K562 (cell line): Measurements from ENCODE around the gene SIRT2. TPM values are rescaled to one million over a fixed set of nuclear protein-coding genes. Genes with fewer than 3 reads are reported as not detected.
A peak's percentile ranks its signal among the peaks of the same experiment; 100 is the strongest.

Source experiments
- CREB3 ChIP-seq: fragments of 450-650 bp; conservative IDR thresholded peaks from 2 replicates; pipeline ENCODE4 v1.6.1; 2016; ENCODE audit warnings: missing genetic modification characterization, low read depth, mild to moderate bottlenecking, missing compliant biosample characterization, moderate library complexity
- CTCFL ChIP-seq: IDR thresholded peaks from 2 replicates; pipeline ENCODE4 v1.6.1; 2011; ENCODE audit warnings: borderline replicate concordance, low read depth, mild to moderate bottlenecking, moderate library complexity, low read length; ENCODE audit not compliant: insufficient read depth, poor library complexity, severe bottlenecking
- GABPA ChIP-seq: fragments of 200-800 bp; sonication (Bioruptor generic); conservative IDR thresholded peaks from 2 replicates; pipeline ENCODE4 v1.6.1; 2016; ENCODE audit warnings: low read depth, missing genetic modification characterization, missing compliant biosample characterization
- GTF3C2 ChIP-seq: IDR thresholded peaks from 3 replicates; pipeline ENCODE4 v1.6.1; 2011; ENCODE audit warnings: borderline replicate concordance, mild to moderate bottlenecking, moderate library complexity; ENCODE audit not compliant: insufficient read length; ENCODE audit errors: extremely low read depth
- KDM2B ChIP-seq: fragments of 250-450 bp; sonication (Bioruptor Pico); IDR thresholded peaks from 2 replicates; pipeline ENCODE4 v1.8.0; 2021; ENCODE audit warnings: mild to moderate bottlenecking, moderate library complexity
- RBFOX2 ChIP-seq: fragments of 200-400 bp; formaldehyde crosslinking; IDR thresholded peaks from 2 replicates; pipeline ENCODE4 v1.6.1; 2017; ENCODE audit warnings: low read depth, mild to moderate bottlenecking, low read length, moderate library complexity
- RBM25 ChIP-seq: fragments of 200-400 bp; formaldehyde crosslinking; IDR thresholded peaks from 2 replicates; pipeline ENCODE4 v1.6.1; 2018; ENCODE audit warnings: low read length, low read depth, moderate library complexity; ENCODE audit not compliant: severe bottlenecking
- SP2 ChIP-seq: IDR thresholded peaks from 2 replicates; pipeline ENCODE4 v1.6.1; 2011; ENCODE audit warnings: mild to moderate bottlenecking, low read depth, low read length, moderate library complexity; ENCODE audit not compliant: poor library complexity, severe bottlenecking; ENCODE audit errors: extremely low read depth
- polyA plus RNA-seq, 8 experiments: library from polyadenylated mRNA; depleted of rRNA in 4 of 8; stranded (reverse) in 5 of 8; unstranded in 3 of 8; fragments of >200 nt; fragmentation: Nextera tagmentation in 2 of 8; fragmentation: Illumina TruSeq in 1 of 8; extraction: Ambion mirVana in 2 of 8; extraction: Trizol in 1 of 8; gene quantifications; 2 replicates each; pipeline versions ENCODE4 v1.2.1 to v1.2.3, GENCODE V29; 2011 to 2014; ENCODE audit warnings: inconsistent platforms in 1 of 8, missing spikeins in 1 of 8
- total RNA-seq, 7 experiments: library from RNA; depleted of rRNA in 6 of 7; stranded (reverse); fragments of >200 nt in 6 of 7; fragmentation: Illumina TruSeq in 2 of 7; extraction: Trizol in 2 of 7; gene quantifications; 2 replicates each; pipeline versions ENCODE4 v1.2.1 to v1.2.3, GENCODE V29; 2011 to 2021; ENCODE audit warnings: low replicate concordance in 1 of 7

Gene SIRT2
- total and polyA plus RNA-seq, 9 of the 15 experiments (the other 6 are each of a cell fraction or from before 2014, with no cell fraction given) = 2.3 to 35.2 (median 22.9) TPM

GRCh38 chr19:38932425-38933179, 33.2 kb upstream of the SIRT2 start (continued):
- TF ChIP-seq GTF3C2 = no peak
- TF ChIP-seq CREB3 = no peak
- TF ChIP-seq RBFOX2 = peak; percentile 54
- no peak for TF ChIP-seq GABPA (tag)
- no peak for TF ChIP-seq SP2
- TF ChIP-seq KDM2B = no peak
- no peak for TF ChIP-seq RBM25
- peak; percentile 52 for TF ChIP-seq CTCFL
